Caki2 (cell line): Measurements from ENCODE around the gene BRCA2. TPM values are rescaled to one million over a fixed set of nuclear protein-coding genes. Genes with fewer than 3 reads are reported as not detected.

ENCODE experiments used
- DNase-seq: peaks from one replicate; pipeline ENCODE4 v3.0.0-alpha.2; 2015; ENCODE audit warnings: low read depth
- in situ Hi-C: cut with HindIII; loops from 2 replicates; pipeline ENCODE4 v1.10.0; 2016; ENCODE audit warnings: low sequenced_read_pairs, low pct_unique_long_range_greater_than_20kb, mixed read lengths
- total RNA-seq: library from RNA; depleted of rRNA; stranded (reverse); fragments of >200 nt; shearing (Covaris generic); gene quantifications from 2 replicates; pipeline ENCODE4 v1.2.3, GENCODE V29; 2014; ENCODE audit warnings: low replicate concordance; rRNA removed

The BRCA2 gene
- 1.4 and 4.4 TPM in 2 replicates for total RNA-seq

- in situ Hi-C loops: no loop called here
- DNase-seq: peak; percentile 75
Measured at GRCh38 chr13:32315238-32316027, at the start of gene BRCA2, which contains the start of gene ZAR1L. Gene BRCA2, plus strand, starts transcription at chr13:32315508. Its CDS starts 953 bp downstream, at chr13:32316461. Gene ZAR1L, minus strand, starts transcription at chr13:32315363. Its CDS starts 3,438 bp downstream, at chr13:32311925.

GRCh38 chr13:32265726-32266125, 49.6 kb upstream of the BRCA2 start:
- no peak for DNase-seq
- in situ Hi-C loops: no loop called here

- no peak for DNase-seq
- in situ Hi-C loops: no loop called here
Measured at GRCh38 chr13:32266130-32266529, 49.2 kb upstream of the BRCA2 start.

- in situ Hi-C loops: no loop called here
- DNase-seq: peak; percentile 8
Measured at GRCh38 chr13:32267836-32268439, 47.4 kb upstream of the BRCA2 start.

GRCh38 chr13:32272021-32272683, 43.2 kb upstream of the BRCA2 start:
- DNase-seq: no peak
- in situ Hi-C loops: no loop called here

GRCh38 chr13:32277839-32278238, 37.5 kb upstream of the BRCA2 start:
- no peak for DNase-seq

GRCh38 chr13:32278426-32278825, 36.9 kb upstream of the BRCA2 start:
- in situ Hi-C loops: no loop called here

More at GRCh38 chr13:32277839-32278238, 37.5 kb upstream of the BRCA2 start:
- in situ Hi-C loops: no loop called here

GRCh38 chr13:32281096-32281495, 34.2 kb upstream of the BRCA2 start:
- DNase-seq: no peak
- in situ Hi-C loops: no loop called here

More at GRCh38 chr13:32278426-32278825, 36.9 kb upstream of the BRCA2 start:
- no peak for DNase-seq

GRCh38 chr13:32282096-32282711, 33.1 kb upstream of the BRCA2 start:
- in situ Hi-C loops: no loop called here
- no peak for DNase-seq

GRCh38 chr13:32284927-32285632, 30.2 kb upstream of the BRCA2 start:
- in situ Hi-C loops: no loop called here
- DNase-seq: peak; percentile 53

GRCh38 chr13:32285633-32285965, 29.7 kb upstream of the BRCA2 start:
- DNase-seq: no peak
- in situ Hi-C loops: no loop called here

GRCh38 chr13:32297206-32297605, 18.1 kb upstream of the BRCA2 start:
- in situ Hi-C loops: no loop called here
- DNase-seq: no peak

- no peak for DNase-seq
- in situ Hi-C loops: no loop called here
Measured at GRCh38 chr13:32298695-32299094, 16.6 kb upstream of the BRCA2 start.

- in situ Hi-C loops: no loop called here
- no peak for DNase-seq
Measured at GRCh38 chr13:32299893-32300292, 15.4 kb upstream of the BRCA2 start.

- in situ Hi-C loops: no loop called here
- DNase-seq: no peak
Measured at GRCh38 chr13:32300406-32300805, 14.9 kb upstream of the BRCA2 start.

- in situ Hi-C loops: no loop called here
Measured at GRCh38 chr13:32300920-32301319, 14.4 kb upstream of the BRCA2 start.

GRCh38 chr13:32302461-32302860, 12.8 kb upstream of the BRCA2 start:
- in situ Hi-C loops: no loop called here
- no peak for DNase-seq

More at GRCh38 chr13:32300920-32301319, 14.4 kb upstream of the BRCA2 start:
- DNase-seq: no peak

- no peak for DNase-seq
- in situ Hi-C loops: no loop called here
Measured at GRCh38 chr13:32305646-32306045, 9.7 kb upstream of the BRCA2 start.
